WTC11 (cell line): ENCODE results near the gene STK24. TPM values are rescaled to one million over a fixed set of nuclear protein-coding genes. Genes with fewer than 3 reads are reported as not detected.

Experiments
- ATAC-seq: fragments of 200-7000 bp; cut with Tn5 transposase; 2 replicates; pipeline ENCODE4 v1.10.0; 2021; ENCODE audit warnings: mild to moderate bottlenecking, moderate library complexity
- CTCF ChIA-PET: fragments of 300-600 bp; sonication (Branson Sonifier 250); formaldehyde crosslinking; loops from one replicate; lab custom pipeline; 2021; ENCODE audit warnings: antibody characterized with exemption; lab: Charles Lee
- POLR2A ChIA-PET: fragments of 350-600 bp; sonication (Branson Sonifier 250); formaldehyde crosslinking; loops from one replicate; lab custom pipeline; 2021; ENCODE audit warnings: antibody characterized with exemption; lab: Charles Lee
- DNase-seq: peaks from one replicate; pipeline ENCODE4 v3.0.0; 2021; ENCODE audit warnings: low spot score
- H3K27ac Mint-ChIP-seq: 2 replicates; pipeline ENCODE4 v1.8.0; 2021; ENCODE audit warnings: mixed read lengths
- H3K27me3 Mint-ChIP-seq: 2 replicates; pipeline ENCODE4 v1.8.0; 2021; ENCODE audit warnings: low read depth, mild to moderate bottlenecking, moderate library complexity, mixed read lengths
- H3K36me3 Mint-ChIP-seq: 2 replicates; pipeline ENCODE4 v1.8.0; 2021; ENCODE audit warnings: mixed read lengths
- H3K4me1 Mint-ChIP-seq: 2 replicates; pipeline ENCODE4 v1.8.0; 2022; ENCODE audit warnings: mixed read lengths
- H3K4me3 Mint-ChIP-seq: 2 replicates; pipeline ENCODE4 v1.8.0; 2021; ENCODE audit warnings: mild to moderate bottlenecking, moderate library complexity, mixed read lengths
- H3K9me3 Mint-ChIP-seq: 2 replicates; pipeline ENCODE4 v1.8.0; 2021; ENCODE audit warnings: mixed read lengths
- AR ChIP-seq: fragments of 250-450 bp; sonication (Bioruptor Pico); IDR thresholded peaks from 2 replicates; pipeline ENCODE4 v1.9.0; 2021; ENCODE audit warnings: mild to moderate bottlenecking
- ATF2 ChIP-seq: sonication (generic); formaldehyde crosslinking; IDR thresholded peaks from 2 replicates; pipeline ENCODE4 v1.8.1; 2022; ENCODE audit warnings: low read depth, missing genetic modification reagents, borderline replicate concordance
- GABPB1 ChIP-seq: sonication (generic); formaldehyde crosslinking; IDR thresholded peaks from 2 replicates; pipeline ENCODE4 v1.8.1; 2023; ENCODE audit warnings: mild to moderate bottlenecking, missing genetic modification reagents
- HMGA2 ChIP-seq: fragments of 250-450 bp; sonication (Bioruptor Pico); IDR thresholded peaks from 2 replicates; pipeline ENCODE4 v1.4.0; 2021; ENCODE audit warnings: mild to moderate bottlenecking, moderate library complexity
- HMGXB4 ChIP-seq: sonication (generic); formaldehyde crosslinking; IDR thresholded peaks from 2 replicates; pipeline ENCODE4 v1.8.1; 2023; ENCODE audit warnings: mild to moderate bottlenecking, moderate library complexity, missing genetic modification reagents
- IRF2 ChIP-seq: sonication (generic); formaldehyde crosslinking; IDR thresholded peaks from 2 replicates; pipeline ENCODE4 v1.8.0; 2022; ENCODE audit warnings: low read depth, missing genetic modification reagents, borderline replicate concordance
- MAX ChIP-seq: sonication (generic); formaldehyde crosslinking; IDR thresholded peaks from 2 replicates; pipeline ENCODE4 v1.8.0; 2022; ENCODE audit warnings: mild to moderate bottlenecking, missing genetic modification reagents
- PREB ChIP-seq: sonication (generic); formaldehyde crosslinking; IDR thresholded peaks from 2 replicates; pipeline ENCODE4 v1.8.1; 2022; ENCODE audit warnings: mild to moderate bottlenecking, missing genetic modification reagents, moderate library complexity, borderline replicate concordance
- ZNF263 ChIP-seq: sonication (generic); formaldehyde crosslinking; IDR thresholded peaks from 2 replicates; pipeline ENCODE4 v1.8.1; 2022; ENCODE audit warnings: low read depth, mild to moderate bottlenecking, moderate library complexity, missing genetic modification reagents
- ZNF532 ChIP-seq: fragments of 250-450 bp; sonication (Bioruptor Pico); IDR thresholded peaks from 2 replicates; pipeline ENCODE4 v1.9.0; 2021; ENCODE audit warnings: mild to moderate bottlenecking, borderline replicate concordance
- total RNA-seq: library from RNA; stranded (reverse); gene quantifications from 3 replicates; pipeline ENCODE4 v1.2.3, GENCODE V29; 2021

The STK24 gene
- total RNA-seq, 1 experiment from 2014 or later: 138 TPM

- TF ChIP-seq ZNF532 (CRISPR knock-in tag): no peak
- no peak for TF ChIP-seq ATF2 (CRISPR knock-in tag)
- TF ChIP-seq ZNF263 (CRISPR knock-in tag): no peak
- TF ChIP-seq, all 79 proteins: peak for 0
These were observed 68.6 kb downstream of the STK24 start (continued) for GRCh38 chr13:98508280-98508679.

- Mint-ChIP-seq H3K4me3 (no peak overlapping the region), H3K9me3 (no peaks in the 10 kb centered on the region), H3K27me3 (no peaks in the 10 kb centered on the region), H3K27ac (peak overlapping the region; percentile 93), H3K4me1 (peaks cover 78% of the 10 kb centered on the region), H3K36me3 (peaks cover 5% of the 10 kb centered on the region)
- ATAC-seq (peak; percentile 78), DNase-seq (peak; percentile 64)
- CTCF ChIA-PET: interaction anchor here (0.6 to 3.0 kb wide), 10 partner anchors 15 to 166 kb away, joined by 3 to 20 read pairs (median 3); no protein-coding TSS in a partner anchor
- TF ChIP-seq MAX (CRISPR knock-in tag) (no peak), IRF2 (CRISPR knock-in tag) (no peak)
- POLR2A ChIA-PET: no interaction called here
These were observed 69.6 kb downstream of the STK24 start for GRCh38 chr13:98507282-98507797.

DNA sequence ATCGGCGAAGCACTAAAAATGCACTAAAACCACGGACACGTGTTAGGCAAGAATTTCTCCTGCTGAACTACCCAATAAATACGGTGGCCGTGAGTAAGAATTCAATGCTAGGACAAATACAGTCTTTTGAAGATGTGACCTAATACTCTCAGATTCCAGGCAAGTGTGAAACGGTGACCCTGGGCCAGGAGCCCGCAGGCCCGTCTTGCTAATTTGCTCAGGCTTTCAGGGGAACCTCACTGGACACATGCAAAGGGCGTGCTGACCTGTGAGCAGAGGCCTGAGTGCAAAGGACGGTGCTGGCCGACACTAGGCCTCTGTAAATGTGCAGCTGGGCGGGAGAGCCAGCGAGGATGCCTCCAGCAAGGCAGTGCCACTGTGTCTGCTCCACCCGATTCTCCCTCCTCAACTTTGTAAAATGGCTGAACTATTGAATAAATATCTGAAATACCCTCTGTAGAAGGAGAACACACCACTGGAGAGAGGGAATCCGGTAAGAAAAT is 70.1 kb downstream of the STK24 start:
- Mint-ChIP-seq H3K4me3 (no peak overlapping the region), H3K4me1 (peaks cover 84% of the 10 kb centered on the region), H3K27ac (peak overlapping the region; percentile 93), H3K36me3 (peaks cover 7% of the 10 kb centered on the region), H3K27me3 (no peaks in the 10 kb centered on the region), H3K9me3 (no peaks in the 10 kb centered on the region)
- TF ChIP-seq HMGXB4 (CRISPR knock-in tag) (no peak), GABPB1 (CRISPR knock-in tag) (peak; percentile 86)
- DNase-seq: no peak
- peak; percentile 11 for ATAC-seq
- POLR2A ChIA-PET: no interaction called here
- CTCF ChIA-PET: interaction anchor here (0.7 to 3.0 kb wide), 9 partner anchors 15 to 166 kb away, joined by 3 to 20 read pairs (median 4); no protein-coding TSS in a partner anchor

DNA sequence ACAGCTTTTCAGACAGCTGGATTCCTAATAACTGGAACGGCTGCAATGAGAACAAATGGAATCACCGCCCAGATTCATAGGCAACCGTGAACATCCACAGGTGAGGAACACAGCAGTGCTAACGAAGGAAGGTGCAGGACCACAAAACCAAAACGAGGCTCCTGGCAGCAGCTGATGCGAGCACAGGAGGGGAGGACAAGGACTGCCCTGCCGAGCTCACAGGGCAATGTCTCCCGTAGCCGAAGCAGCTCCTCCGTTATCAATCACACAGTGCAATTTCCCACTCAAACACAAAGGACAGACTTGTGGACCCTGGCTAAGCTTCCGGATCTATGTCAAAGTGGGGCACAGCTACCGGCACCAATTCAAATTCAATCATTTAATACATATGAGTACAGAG is 70.6 kb downstream of the STK24 start:
- Mint-ChIP-seq H3K4me3 (no peak overlapping the region), H3K36me3 (peaks cover 7% of the 10 kb centered on the region), H3K27me3 (no peaks in the 10 kb centered on the region), H3K9me3 (no peaks in the 10 kb centered on the region), H3K4me1 (peaks cover 83% of the 10 kb centered on the region), H3K27ac (peak overlapping the region; percentile 93; the same call in 1 of the 2 replicates)
- ATAC-seq: no peak
- DNase-seq: no peak
- ChIA-PET POLR2A (no interaction called here), CTCF (interaction anchor here (1.4 to 2.8 kb wide), 3 partner anchors 23 to 167 kb away, joined by 3 to 20 read pairs (median 5); no protein-coding TSS in a partner anchor)
- TF ChIP-seq AR (CRISPR knock-in tag): no peak
- no peak for TF ChIP-seq ZNF532 (CRISPR knock-in tag)
- no peak for TF ChIP-seq HMGA2 (CRISPR knock-in tag)
- TF ChIP-seq PREB (CRISPR knock-in tag): no peak
